RCC 7860 (cell line): ENCODE data around the gene LFNG.
A peak's percentile ranks its signal among the peaks of the same experiment; 100 is the strongest.

ENCODE experiments used
- DNase-seq: peaks from one replicate; pipeline ENCODE4 v3.0.0-alpha.2; 2015; ENCODE audit warnings: low spot score
- FAIRE-seq: peaks from 2 replicates; lab custom pipeline; 2012; peaks lifted over from hg19 to GRCh38; lab: Jason Lieb, UNC

Gene LFNG

GRCh38 chr7:2482725-2483451 is 36.7 kb upstream of the LFNG start:
- no peak for FAIRE-seq
- DNase-seq, result no peak

GRCh38 chr7:2483494-2483893 is 36.1 kb upstream of the LFNG start:
- FAIRE-seq (no peak), DNase-seq (no peak)

GRCh38 chr7:2484868-2485267 is 34.7 kb upstream of the LFNG start:
- no peak for DNase-seq
- no peak for FAIRE-seq

DNA sequence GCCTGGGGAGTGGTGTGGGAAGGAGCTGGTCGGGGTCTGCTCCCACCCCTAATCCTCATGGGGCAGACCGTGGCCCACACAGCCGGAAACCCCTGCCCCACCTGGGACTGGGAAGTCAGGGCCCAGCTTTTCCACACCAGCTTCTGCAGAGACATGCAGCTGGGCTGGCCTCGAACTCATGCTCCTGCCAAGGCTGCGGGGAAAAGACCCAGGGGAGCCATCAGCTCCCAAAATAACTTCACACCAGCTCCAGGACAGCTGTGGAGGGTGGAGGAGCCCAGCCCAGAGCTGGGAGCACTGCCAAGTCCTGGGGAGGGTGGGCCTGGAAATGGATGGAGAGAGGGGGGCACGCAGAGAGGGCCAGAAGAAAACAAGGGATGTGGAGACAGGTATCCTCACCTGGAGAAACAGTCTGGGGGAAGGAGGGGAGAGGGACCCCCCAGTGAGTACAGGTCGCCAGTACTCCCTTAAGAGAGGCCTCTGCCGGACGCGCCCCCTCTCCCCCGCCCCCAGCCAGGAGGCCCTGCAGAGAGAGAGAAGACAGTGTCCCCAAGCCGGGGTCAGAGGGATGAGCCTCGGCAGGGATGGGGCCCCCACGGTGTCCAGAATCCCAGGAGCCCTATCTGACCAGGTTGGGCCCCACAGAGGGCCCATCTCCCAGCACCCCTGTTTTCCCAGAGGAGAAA is 31.8 kb upstream of the LFNG start:
- FAIRE-seq (no peak), DNase-seq (no peak)

GRCh38 chr7:2488272-2488645 is 31.3 kb upstream of the LFNG start:
- DNase-seq (no peak), FAIRE-seq (no peak)

GRCh38 chr7:2488681-2489080 is 30.9 kb upstream of the LFNG start:
- DNase-seq (no peak), FAIRE-seq (no peak)

DNA sequence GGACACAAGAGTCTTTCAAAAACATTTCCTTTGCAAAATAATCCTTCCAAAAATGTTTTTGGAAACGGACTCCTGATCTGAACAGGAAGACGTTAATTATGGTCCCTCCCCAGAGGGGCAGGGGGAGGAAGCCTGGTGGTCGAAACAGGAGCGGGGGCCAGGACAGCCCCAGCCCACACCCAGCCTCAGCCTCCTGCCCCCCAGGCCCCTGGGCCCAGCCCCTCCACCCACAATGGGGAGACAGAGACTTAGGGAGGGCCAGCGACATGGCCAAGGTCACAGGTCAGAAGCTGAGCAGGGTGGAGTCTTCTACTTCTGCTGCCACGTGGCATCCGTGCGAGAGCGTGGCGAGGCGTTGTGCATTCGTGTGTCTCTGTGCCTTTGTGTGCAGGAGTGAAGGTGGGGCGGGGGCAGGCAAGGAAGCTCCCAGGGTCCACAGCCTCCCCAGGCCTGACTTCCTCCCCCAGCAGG is 29.4 kb upstream of the LFNG start:
- FAIRE-seq (no peak), DNase-seq (no peak)

DNA sequence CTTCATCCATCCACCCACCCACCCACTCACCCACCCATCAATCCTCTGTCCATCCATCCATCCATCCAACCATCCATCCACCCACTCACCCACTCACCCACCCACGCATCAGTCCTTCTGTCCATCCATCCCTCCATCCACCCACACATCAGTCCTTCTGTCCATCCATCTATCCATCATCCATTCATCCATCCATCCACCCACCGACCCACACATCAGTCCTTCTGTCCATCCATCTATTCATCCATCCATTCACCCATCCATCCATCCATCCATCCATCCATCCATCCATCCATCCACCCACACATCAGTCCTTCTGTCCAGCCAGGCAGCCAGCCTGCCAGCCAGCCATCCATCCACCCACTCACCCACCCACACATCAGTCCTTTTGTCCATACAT is 27.5 kb upstream of the LFNG start:
- FAIRE-seq, result no peak
- no peak for DNase-seq

DNA sequence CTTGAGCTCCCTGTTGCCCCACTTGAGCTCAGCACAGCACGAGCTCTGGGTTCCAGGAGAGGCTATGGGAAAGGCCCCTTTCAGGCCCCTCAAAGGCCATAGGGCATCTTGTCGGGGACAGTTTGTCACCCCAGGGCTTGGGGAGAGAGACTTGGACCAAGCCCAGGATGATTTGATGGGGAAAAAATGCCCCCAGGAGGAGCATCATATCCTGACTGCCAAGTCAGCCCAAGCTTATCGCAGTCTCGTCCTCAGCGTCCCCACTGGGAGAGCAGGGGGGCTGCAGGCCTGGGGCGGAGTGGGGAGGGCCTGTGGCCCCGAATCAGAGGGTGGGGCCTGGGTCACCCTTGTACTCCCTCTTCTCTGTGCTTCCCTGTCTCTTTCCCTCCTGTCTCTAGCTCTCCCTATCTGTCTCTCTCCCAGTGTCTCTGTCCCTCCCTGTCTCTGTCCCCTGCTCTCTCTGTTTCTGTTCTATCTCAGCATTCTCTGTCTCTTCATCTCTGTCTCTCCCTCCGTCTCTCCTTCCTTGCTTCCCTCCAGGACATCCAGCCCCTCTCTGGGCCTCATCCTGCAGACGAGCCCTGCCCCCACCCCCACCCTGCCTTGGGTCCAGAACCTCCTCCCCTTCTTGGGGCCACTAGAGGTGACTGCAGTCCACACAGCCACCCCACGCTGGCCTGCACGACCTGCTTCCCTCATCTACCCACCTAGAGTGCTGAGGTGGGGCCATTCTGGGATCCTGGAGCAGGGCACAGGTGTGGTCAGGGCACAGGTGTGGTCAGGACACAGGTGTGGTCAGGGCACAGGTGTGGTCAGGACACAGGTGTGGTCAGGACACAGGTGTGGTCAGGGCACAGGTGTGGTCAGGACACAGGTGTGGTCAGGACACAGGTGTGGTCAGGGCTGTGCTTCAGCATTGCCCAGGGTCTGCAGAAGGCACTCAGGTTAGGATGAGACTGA is 26.1 kb upstream of the LFNG start:
- DNase-seq (no peak), FAIRE-seq (no peak)

GRCh38 chr7:2494191-2495130 is 25.1 kb upstream of the LFNG start:
- FAIRE-seq (no peak), DNase-seq (no peak)

- DNase-seq (no peak), FAIRE-seq (no peak)
These were observed 23.9 kb upstream of the LFNG start for GRCh38 chr7:2495418-2496299.

DNA sequence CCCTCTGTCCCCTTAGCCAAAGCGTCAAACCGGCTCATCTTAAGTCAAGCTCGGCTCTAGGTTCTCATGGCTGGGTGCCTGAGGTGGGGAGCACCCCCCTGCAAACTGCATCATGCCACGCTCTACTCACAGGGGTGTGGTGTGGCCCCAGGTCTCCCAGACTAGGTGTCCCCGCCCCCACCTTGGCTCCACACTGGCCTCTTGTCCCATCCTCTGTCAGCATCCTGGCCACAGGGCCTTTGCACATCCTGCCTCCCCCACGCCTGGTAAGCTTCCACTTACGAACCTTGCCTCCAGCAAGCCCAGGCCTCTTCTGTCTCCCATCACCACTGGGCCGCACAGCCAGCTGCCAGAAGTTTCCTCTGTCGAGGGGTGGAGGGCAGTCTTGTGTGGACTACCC is 23.2 kb upstream of the LFNG start:
- DNase-seq (no peak), FAIRE-seq (no peak)

DNA sequence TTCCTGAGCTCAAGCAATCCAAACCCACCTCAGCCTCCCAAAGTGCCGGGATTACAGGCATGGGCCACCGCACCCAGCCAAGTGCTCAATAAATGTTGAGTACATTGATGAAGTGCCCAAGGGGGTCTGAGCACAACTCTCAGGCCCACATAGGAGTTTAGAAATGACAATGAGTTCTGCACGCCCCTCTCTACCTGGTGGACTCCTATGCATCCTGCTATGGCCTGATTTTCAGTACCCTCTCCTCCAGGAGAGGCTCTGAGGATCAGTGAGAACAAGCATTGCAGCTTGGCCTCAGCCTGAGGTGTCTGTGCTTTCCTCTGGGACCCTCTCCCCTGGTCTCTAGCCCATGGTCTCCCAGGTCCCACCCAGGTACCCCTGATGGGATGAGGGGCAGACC is 22.5 kb upstream of the LFNG start:
- FAIRE-seq, result no peak
- DNase-seq, result no peak

- FAIRE-seq (no peak), DNase-seq (no peak)
These were observed 21.9 kb upstream of the LFNG start for GRCh38 chr7:2497500-2498336.

GRCh38 chr7:2498708-2499107 is 20.9 kb upstream of the LFNG start:
- FAIRE-seq (no peak), DNase-seq (no peak)

GRCh38 chr7:2499181-2499580 is 20.4 kb upstream of the LFNG start:
- DNase-seq (no peak), FAIRE-seq (no peak)

GRCh38 chr7:2499719-2500430 is 19.7 kb upstream of the LFNG start:
- DNase-seq (no peak), FAIRE-seq (no peak)

- peak; percentile 62 for FAIRE-seq
- peak; percentile 54 for DNase-seq
These were observed 18.9 kb upstream of the LFNG start for GRCh38 chr7:2500701-2501100.
